SK-N-SH (cell line): Measurements from ENCODE around the gene TBC1D20. TPM values are rescaled to one million over a fixed set of nuclear protein-coding genes. Genes with fewer than 3 reads are reported as not detected.

Experiments
- CTCF ChIA-PET: fragments of 300-600, 350-600 bp; formaldehyde crosslinking; extraction: SDS; loops from one replicate; lab custom pipeline; 2021; lab: Yijun Ruan, JAX
- POLR2A ChIA-PET: fragments of 350-600 bp; sonication (Branson Sonifier 250); formaldehyde crosslinking; extraction: SDS; loops from one replicate; lab custom pipeline; 2020; ENCODE audit warnings: antibody characterized with exemption, inconsistent platforms; lab: Yijun Ruan, JAX
- DNase-seq: peaks from one replicate; pipeline ENCODE4 v3.0.0; 2012
- H2AFZ ChIP-seq: fragments of 200-600 bp; sonication (generic); 2 replicates; pipeline ENCODE4 v1.8.1; 2016; ENCODE audit warnings: antibody characterized with exemption, mild to moderate bottlenecking, low read depth
- H3F3A ChIP-seq: fragments of 200-600 bp; sonication (generic); replicated peaks from 2 replicates; pipeline ENCODE3; 2016; ENCODE audit warnings: antibody characterized with exemption, mild to moderate bottlenecking; ENCODE audit not compliant: insufficient read depth
- H3K27ac ChIP-seq, 2 experiments: fragments of 200-500 bp in 1 of 2; fragments of 200-600 bp in 1 of 2; sonication (Bioruptor generic) in 1 of 2; sonication (generic), shearing (Covaris generic) in 1 of 2; 2 replicates each; pipeline versions ENCODE4 v1.5.1 to v1.6.1; 2014 to 2016; ENCODE audit warnings: low read depth in 2 of 2, inconsistent platforms in 1 of 2, low read length in 1 of 2, mild to moderate bottlenecking in 1 of 2, mixed read lengths in 1 of 2
- H3K27me3 ChIP-seq: fragments of 200-600 bp; sonication (generic), shearing (Covaris generic); 2 replicates; pipeline ENCODE4 v1.6.1; 2016; ENCODE audit warnings: mixed run types; ENCODE audit not compliant: insufficient read depth
- H3K36me3 ChIP-seq, 2 experiments: fragments of 200-500 bp in 1 of 2; fragments of 200-600 bp in 1 of 2; sonication (Bioruptor generic) in 1 of 2; sonication (generic) in 1 of 2; replicated peaks in 1 of 2; 2 replicates each; pipeline versions ENCODE3 to v1.5.1; 2014 to 2016; ENCODE audit warnings: low read length in 1 of 2, mild to moderate bottlenecking in 1 of 2; ENCODE audit not compliant: insufficient read depth in 2 of 2, control insufficient read depth in 1 of 2
- H3K4me1 ChIP-seq, 2 experiments: fragments of 200-500 bp in 1 of 2; fragments of 200-600 bp in 1 of 2; sonication (Bioruptor generic) in 1 of 2; sonication (generic), shearing (Covaris generic) in 1 of 2; 2 replicates each; pipeline versions ENCODE4 v1.5.1 to v1.6.1; 2014 to 2016; ENCODE audit warnings: low read depth in 1 of 2, low read length in 1 of 2, mixed run types in 1 of 2; ENCODE audit not compliant: insufficient read depth in 2 of 2, control insufficient read depth in 1 of 2
- H3K4me2 ChIP-seq: fragments of 200-600 bp; sonication (generic), shearing (Covaris generic); 2 replicates; pipeline ENCODE4 v1.6.1; 2017; ENCODE audit warnings: mixed run types
- H3K4me3 ChIP-seq, 2 experiments: fragments of 200-500 bp in 1 of 2; fragments of 200-600 bp in 1 of 2; sonication (Bioruptor generic) in 1 of 2; sonication (generic), shearing (Covaris generic) in 1 of 2; 2 replicates each; pipeline versions ENCODE4 v1.5.1 to v1.8.1; 2014 to 2016; ENCODE audit warnings: low read depth in 2 of 2, inconsistent platforms in 1 of 2, low read length in 1 of 2, mild to moderate bottlenecking in 1 of 2, mixed read lengths in 1 of 2, moderate library complexity in 1 of 2
- H3K79me2 ChIP-seq: fragments of 200-600 bp; sonication (generic); 2 replicates; pipeline ENCODE4 v1.8.1; 2017; ENCODE audit warnings: mild to moderate bottlenecking; ENCODE audit not compliant: insufficient read depth
- H3K9ac ChIP-seq: fragments of 200-600 bp; sonication (generic); 2 replicates; pipeline ENCODE4 v1.6.1; 2017; ENCODE audit warnings: mixed run types
- H3K9me2 ChIP-seq: fragments of 200-600 bp; sonication (generic); 2 replicates; pipeline ENCODE4 v1.6.1; 2017; ENCODE audit warnings: mixed run types
- H3K9me3 ChIP-seq: fragments of 200-600 bp; sonication (generic); 2 replicates; pipeline ENCODE4 v1.6.1; 2017; ENCODE audit warnings: mixed run types, mild to moderate bottlenecking, moderate library complexity
- H4K20me1 ChIP-seq: fragments of 200-600 bp; sonication (generic); 2 replicates; pipeline ENCODE4 v1.6.1; 2017; ENCODE audit warnings: mild to moderate bottlenecking, mixed run types; ENCODE audit not compliant: insufficient read depth
- ELF1 ChIP-seq: IDR thresholded peaks from 2 replicates; pipeline ENCODE4 v1.4.0; 2012
- EP300 ChIP-seq, 2 experiments: IDR thresholded peaks; 2 replicates each; pipeline versions ENCODE4 v1.4.0 to v1.6.1; 2012; ENCODE audit warnings: borderline replicate concordance in 1 of 2, low read depth in 1 of 2, low read length in 1 of 2
- GABPA ChIP-seq: IDR thresholded peaks from 2 replicates; pipeline ENCODE4 v1.4.0; 2012; ENCODE audit warnings: low read depth, mild to moderate bottlenecking
- JUND ChIP-seq: IDR thresholded peaks from 2 replicates; pipeline ENCODE4 v1.4.0; 2012
- MAX ChIP-seq: IDR thresholded peaks from 2 replicates; pipeline ENCODE4 v1.4.0; 2012; ENCODE audit warnings: low read depth
- MXI1 ChIP-seq: IDR thresholded peaks from 2 replicates; pipeline ENCODE4 v1.6.1; 2012; ENCODE audit warnings: mild to moderate bottlenecking, low read depth, low read length, improper control_type of control experiment
- NFIC ChIP-seq: IDR thresholded peaks from 2 replicates; pipeline ENCODE4 v1.4.0; 2012; ENCODE audit warnings: borderline replicate concordance
- PBX3 ChIP-seq: IDR thresholded peaks from 2 replicates; pipeline ENCODE4; 2012
- RAD21 ChIP-seq: IDR thresholded peaks from 2 replicates; pipeline ENCODE4 v1.6.1; 2012; ENCODE audit warnings: mild to moderate bottlenecking, low read length
- RCOR1 ChIP-seq: fragments of 150-350 bp; IDR thresholded peaks from 2 replicates; pipeline ENCODE4 v1.6.1; 2017; ENCODE audit warnings: antibody characterized with exemption, low read length
- SMC3 ChIP-seq: IDR thresholded peaks from 2 replicates; pipeline ENCODE4 v1.6.1; 2012; ENCODE audit warnings: low read depth, low read length, improper control_type of control experiment
- TAF1 ChIP-seq: IDR thresholded peaks from 2 replicates; pipeline ENCODE4 v1.6.1; 2012; ENCODE audit warnings: low read depth, mild to moderate bottlenecking, low read length, moderate library complexity, borderline replicate concordance
- TCF12 ChIP-seq: IDR thresholded peaks from 2 replicates; pipeline ENCODE4 v1.4.0; 2012
- USF1 ChIP-seq: IDR thresholded peaks from 2 replicates; pipeline ENCODE4 v1.4.0; 2012; ENCODE audit warnings: low read depth, borderline replicate concordance
- YY1 ChIP-seq: IDR thresholded peaks from 2 replicates; pipeline ENCODE4 v1.4.0; 2012; ENCODE audit warnings: low read depth, mild to moderate bottlenecking
- WGBS: methylation state at CpG from one replicate; pipeline ENCODE4 v1.1.6; 2017; ENCODE audit warnings: low lambda C conversion rate; 5-methylcytosine and 5-hydroxymethylcytosine counted together
- polyA plus RNA-seq, 3 experiments: library from polyadenylated mRNA; depleted of rRNA; stranded (reverse); fragments of >200 nt; gene quantifications; 2 replicates each; pipeline ENCODE4 v1.2.3, GENCODE V29; 2012
- TF ChIP-seq, protein P1 (sequence below): fragments of 150-350 bp; IDR thresholded peaks from 2 replicates; pipeline ENCODE4 v1.6.1; 2017; ENCODE audit warnings: antibody characterized with exemption, low read length, low read depth, borderline replicate concordance
- TF ChIP-seq, protein P2 (sequence below): IDR thresholded peaks from 2 replicates; pipeline ENCODE4 v1.6.1; 2012; ENCODE audit warnings: mild to moderate bottlenecking, low read depth, low read length, moderate library complexity

The TBC1D20 gene
- polyA plus RNA-seq, 1 of the 3 experiments (the other 2 are of a cell fraction), result 27.7 TPM

GRCh38 chr20:481167-481566 is 18.8 kb upstream of the TBC1D20 start:
- H3K36me3 ChIP-seq, result peaks cover 61 to 65% of the 10 kb centered on the region in 2 experiments
- H4K20me1 ChIP-seq, result 0 out of 2 replicates have a peak, but pooled peaks cover 9% of the 10 kb centered on the region
- TF ChIP-seq, protein P1, sequence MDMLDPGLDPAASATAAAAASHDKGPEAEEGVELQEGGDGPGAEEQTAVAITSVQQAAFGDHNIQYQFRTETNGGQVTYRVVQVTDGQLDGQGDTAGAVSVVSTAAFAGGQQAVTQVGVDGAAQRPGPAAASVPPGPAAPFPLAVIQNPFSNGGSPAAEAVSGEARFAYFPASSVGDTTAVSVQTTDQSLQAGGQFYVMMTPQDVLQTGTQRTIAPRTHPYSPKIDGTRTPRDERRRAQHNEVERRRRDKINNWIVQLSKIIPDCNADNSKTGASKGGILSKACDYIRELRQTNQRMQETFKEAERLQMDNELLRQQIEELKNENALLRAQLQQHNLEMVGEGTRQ, result no peak
- TF ChIP-seq ELF1, result no peak
- TF ChIP-seq RCOR1, result no peak
- WGBS, result 90% methylated on average over 1 of the region's 1 CpG
- ChIA-PET CTCF (interaction anchor here (1.0 to 1.5 kb wide), 3 partner anchors 13 to 127 kb away, joined by 3 to 7 read pairs (median 3); no protein-coding TSS in a partner anchor), POLR2A (no interaction called here)
- no peak overlapping the region for H3K4me3 ChIP-seq
- no peaks in the 10 kb centered on the region for H3K27me3 ChIP-seq
- H3K4me1 ChIP-seq, result no peaks in the 10 kb centered on the region; a peak in 1 of 4 replicates
- no peak for DNase-seq
- H3K9me3 ChIP-seq, result no peaks in the 10 kb centered on the region
- H3F3A ChIP-seq, result peaks cover 20% of the 10 kb centered on the region
- H3K9ac ChIP-seq, result no peak overlapping the region
- no peak overlapping the region for H2AFZ ChIP-seq
- no peak overlapping the region for H3K4me2 ChIP-seq
- H3K9me2 ChIP-seq, result no peaks in the 10 kb centered on the region
- H3K79me2 ChIP-seq, result no peaks in the 10 kb centered on the region
- no peak overlapping the region for H3K27ac ChIP-seq

DNA sequence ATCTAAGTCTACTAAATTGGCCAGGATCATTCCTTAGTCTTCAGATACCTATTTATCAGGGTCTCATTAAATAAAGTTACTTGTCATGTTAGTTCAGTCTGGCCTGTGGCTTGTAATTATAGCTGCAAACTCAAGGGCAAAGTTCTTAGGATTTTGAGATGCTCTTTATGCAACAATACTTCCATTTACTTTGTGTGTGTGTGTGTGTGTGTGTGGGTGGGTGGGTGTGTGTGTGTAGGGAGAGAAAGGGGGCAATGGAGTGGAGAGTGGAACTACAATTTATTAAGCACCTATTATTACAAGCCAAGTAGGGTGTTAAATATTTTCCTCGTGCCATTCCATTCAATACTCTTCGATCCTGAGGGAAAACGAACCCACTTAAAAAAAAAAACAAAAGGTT is 17.7 kb upstream of the TBC1D20 start:
- Histone ChIP-seq H3K27ac (no peak overlapping the region), H3K27me3 (no peaks in the 10 kb centered on the region), H3K9me2 (no peaks in the 10 kb centered on the region), H3K9me3 (no peaks in the 10 kb centered on the region), H3K4me1 (no peaks in the 10 kb centered on the region; a peak in 1 of 4 replicates), H3F3A (peaks cover 20% of the 10 kb centered on the region), H3K4me3 (no peak overlapping the region), H3K79me2 (no peaks in the 10 kb centered on the region), H3K36me3 (peaks cover 54 to 59% of the 10 kb centered on the region in 2 experiments), H3K9ac (no peak overlapping the region), H2AFZ (no peak overlapping the region), H4K20me1 (0 out of 2 replicates have a peak, but pooled peaks cover 9% of the 10 kb centered on the region), H3K4me2 (no peak overlapping the region)
- TF ChIP-seq RCOR1 (no peak), YY1 (no peak), TCF12 (no peak), EP300 (IDR thresholded peaks at IDR 0.05; ENCODE audit: borderline replicate concordance in 1 of 2, low read depth in 1 of 2, low read length in 1 of 2) (no peak), TAF1 (no peak), SMC3 (no peak), MXI1 (no peak), RAD21 (no peak), NFIC (no peak), GABPA (no peak), MAX (no peak), PBX3 (no peak), USF1 (no peak), JUND (no peak)
- TF ChIP-seq, protein P2, sequence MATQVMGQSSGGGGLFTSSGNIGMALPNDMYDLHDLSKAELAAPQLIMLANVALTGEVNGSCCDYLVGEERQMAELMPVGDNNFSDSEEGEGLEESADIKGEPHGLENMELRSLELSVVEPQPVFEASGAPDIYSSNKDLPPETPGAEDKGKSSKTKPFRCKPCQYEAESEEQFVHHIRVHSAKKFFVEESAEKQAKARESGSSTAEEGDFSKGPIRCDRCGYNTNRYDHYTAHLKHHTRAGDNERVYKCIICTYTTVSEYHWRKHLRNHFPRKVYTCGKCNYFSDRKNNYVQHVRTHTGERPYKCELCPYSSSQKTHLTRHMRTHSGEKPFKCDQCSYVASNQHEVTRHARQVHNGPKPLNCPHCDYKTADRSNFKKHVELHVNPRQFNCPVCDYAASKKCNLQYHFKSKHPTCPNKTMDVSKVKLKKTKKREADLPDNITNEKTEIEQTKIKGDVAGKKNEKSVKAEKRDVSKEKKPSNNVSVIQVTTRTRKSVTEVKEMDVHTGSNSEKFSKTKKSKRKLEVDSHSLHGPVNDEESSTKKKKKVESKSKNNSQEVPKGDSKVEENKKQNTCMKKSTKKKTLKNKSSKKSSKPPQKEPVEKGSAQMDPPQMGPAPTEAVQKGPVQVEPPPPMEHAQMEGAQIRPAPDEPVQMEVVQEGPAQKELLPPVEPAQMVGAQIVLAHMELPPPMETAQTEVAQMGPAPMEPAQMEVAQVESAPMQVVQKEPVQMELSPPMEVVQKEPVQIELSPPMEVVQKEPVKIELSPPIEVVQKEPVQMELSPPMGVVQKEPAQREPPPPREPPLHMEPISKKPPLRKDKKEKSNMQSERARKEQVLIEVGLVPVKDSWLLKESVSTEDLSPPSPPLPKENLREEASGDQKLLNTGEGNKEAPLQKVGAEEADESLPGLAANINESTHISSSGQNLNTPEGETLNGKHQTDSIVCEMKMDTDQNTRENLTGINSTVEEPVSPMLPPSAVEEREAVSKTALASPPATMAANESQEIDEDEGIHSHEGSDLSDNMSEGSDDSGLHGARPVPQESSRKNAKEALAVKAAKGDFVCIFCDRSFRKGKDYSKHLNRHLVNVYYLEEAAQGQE, result no peak
- CTCF ChIA-PET, result interaction anchor here (0.8 to 4.9 kb wide), 8 partner anchors 12 to 129 kb away, joined by 3 to 21 read pairs (median 4); no protein-coding TSS in a partner anchor
- POLR2A ChIA-PET, result no interaction called here
- 94% methylated on average over 3 of the region's 3 CpGs for WGBS
- DNase-seq, result no peak
